BE2C (cell line): Measurements from ENCODE around the gene SLC9A3.

Experiments used
- DNase-seq: peaks from one replicate; pipeline ENCODE4 v3.0.0-alpha.2; 2020
- H3K27me3 ChIP-seq: fragments of 250-450 bp; sonication (Bioruptor Pico); 2 replicates; pipeline ENCODE4 v1.5.1; 2020; ENCODE audit warnings: mild to moderate bottlenecking
- H3K36me3 ChIP-seq: fragments of 250-450 bp; sonication (Bioruptor Pico); 2 replicates; pipeline ENCODE4 v1.5.1; 2020; ENCODE audit warnings: mild to moderate bottlenecking
- H3K4me1 ChIP-seq: fragments of 250-450 bp; sonication (Bioruptor Pico); 2 replicates; pipeline ENCODE4 v1.5.1; 2020
- H3K4me3 ChIP-seq: 2 replicates; pipeline ENCODE4 v1.5.1; 2011; ENCODE audit warnings: low read depth, low read length
- H3K9me3 ChIP-seq: fragments of 250-450 bp; sonication (Bioruptor Pico); 2 replicates; pipeline ENCODE4 v1.5.1; 2020
- CTCF ChIP-seq: IDR thresholded peaks from 2 replicates; pipeline ENCODE4 v1.5.1; 2012; ENCODE audit warnings: mild to moderate bottlenecking, low read depth, low read length

Gene SLC9A3

GRCh38 chr5:439181-439580 lies 85.1 kb downstream of the SLC9A3 start:
- H3K4me1 ChIP-seq = peaks cover 2% of the 10 kb centered on the region; the same call in 1 of the 2 replicates
- H3K4me3 ChIP-seq = no peak overlapping the region
- DNase-seq = no peak
- TF ChIP-seq CTCF = no peak
- no peaks in the 10 kb centered on the region for H3K27me3 ChIP-seq
- H3K36me3 ChIP-seq = no peaks in the 10 kb centered on the region
- H3K9me3 ChIP-seq = no peaks in the 10 kb centered on the region

GRCh38 chr5:438481-438981 lies 85.7 kb downstream of the SLC9A3 start:
- DNase-seq = no peak
- no peaks in the 10 kb centered on the region for H3K27me3 ChIP-seq

GRCh38 chr5:437281-437771 lies 86.9 kb downstream of the SLC9A3 start:
- TF ChIP-seq CTCF = no peak
- Histone ChIP-seq H3K27me3 (no peaks in the 10 kb centered on the region), H3K36me3 (no peaks in the 10 kb centered on the region), H3K4me1 (no peaks in the 10 kb centered on the region), H3K4me3 (no peak overlapping the region), H3K9me3 (no peaks in the 10 kb centered on the region)
- DNase-seq = no peak

More at GRCh38 chr5:438481-438981, 85.7 kb downstream of the SLC9A3 start:
- no peak overlapping the region for H3K4me3 ChIP-seq
- H3K4me1 ChIP-seq = no peaks in the 10 kb centered on the region
- no peak for TF ChIP-seq CTCF
- no peaks in the 10 kb centered on the region for H3K36me3 ChIP-seq
- H3K9me3 ChIP-seq = no peaks in the 10 kb centered on the region

GRCh38 chr5:436641-436975 lies 87.6 kb downstream of the SLC9A3 start:
- Histone ChIP-seq H3K4me1 (no peaks in the 10 kb centered on the region), H3K27me3 (no peaks in the 10 kb centered on the region), H3K36me3 (no peaks in the 10 kb centered on the region), H3K9me3 (no peaks in the 10 kb centered on the region), H3K4me3 (no peak overlapping the region)
- TF ChIP-seq CTCF = no peak
- no peak for DNase-seq

- Histone ChIP-seq H3K4me1 (no peaks in the 10 kb centered on the region), H3K4me3 (no peak overlapping the region), H3K36me3 (no peaks in the 10 kb centered on the region), H3K27me3 (no peaks in the 10 kb centered on the region), H3K9me3 (no peaks in the 10 kb centered on the region)
- no peak for DNase-seq
- TF ChIP-seq CTCF = peak; percentile 37
These were observed 88.1 kb downstream of the SLC9A3 start for GRCh38 chr5:435961-436640.

GRCh38 chr5:435156-435790 lies 89.0 kb downstream of the SLC9A3 start:
- H3K36me3 ChIP-seq = no peaks in the 10 kb centered on the region
- TF ChIP-seq CTCF = no peak
- H3K4me1 ChIP-seq = no peaks in the 10 kb centered on the region
- H3K27me3 ChIP-seq = no peaks in the 10 kb centered on the region
- H3K9me3 ChIP-seq = no peaks in the 10 kb centered on the region
- DNase-seq = no peak
- no peak overlapping the region for H3K4me3 ChIP-seq
